GM21529 (cell line): Measurements from ENCODE around the gene LRCOL1.

Experiments used
- ATAC-seq: cut with Tn5 transposase; IDR thresholded peaks from one replicate; pipeline ENCODE4 v1.9.1; 2021; ENCODE audit not compliant: unreplicated experiment

Gene LRCOL1

DNA sequence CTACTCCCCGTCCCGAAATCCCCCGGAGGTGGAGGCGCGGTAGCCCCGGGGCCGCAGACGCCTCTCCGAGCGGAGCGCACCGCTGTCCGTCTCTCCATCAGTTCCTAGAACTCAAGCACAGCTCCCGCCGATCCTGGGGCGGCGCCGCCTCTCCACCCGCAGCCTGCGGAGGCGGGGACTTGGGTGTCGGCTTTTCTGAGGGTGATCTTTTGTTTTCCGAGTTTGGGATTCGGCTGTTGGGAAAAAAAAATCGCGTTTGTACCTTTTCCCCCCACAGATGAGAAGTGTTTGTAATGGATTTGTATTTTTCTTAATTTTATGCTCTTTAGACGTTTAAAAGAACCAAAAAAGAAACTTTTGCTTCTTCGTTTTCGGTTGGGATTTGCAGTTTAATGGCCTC, 26.6 kb downstream of the LRCOL1 start:
- no peak for ATAC-seq

DNA sequence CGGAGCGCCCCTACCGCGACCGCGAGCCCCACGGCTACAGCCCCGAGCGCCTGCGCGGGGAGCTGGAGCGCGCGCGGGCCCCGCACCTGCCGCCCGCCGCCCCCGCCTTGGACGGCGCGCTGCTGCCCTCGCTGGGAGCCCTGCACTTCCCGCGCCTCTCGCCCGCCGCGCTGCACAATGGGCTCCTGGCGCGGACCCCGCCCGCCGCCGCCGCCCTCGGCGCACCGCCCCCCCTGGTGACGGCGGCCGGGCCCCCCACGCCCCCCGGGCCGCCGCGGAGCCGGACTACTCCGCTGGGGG, 27.0 kb downstream of the LRCOL1 start:
- no peak for ATAC-seq

DNA sequence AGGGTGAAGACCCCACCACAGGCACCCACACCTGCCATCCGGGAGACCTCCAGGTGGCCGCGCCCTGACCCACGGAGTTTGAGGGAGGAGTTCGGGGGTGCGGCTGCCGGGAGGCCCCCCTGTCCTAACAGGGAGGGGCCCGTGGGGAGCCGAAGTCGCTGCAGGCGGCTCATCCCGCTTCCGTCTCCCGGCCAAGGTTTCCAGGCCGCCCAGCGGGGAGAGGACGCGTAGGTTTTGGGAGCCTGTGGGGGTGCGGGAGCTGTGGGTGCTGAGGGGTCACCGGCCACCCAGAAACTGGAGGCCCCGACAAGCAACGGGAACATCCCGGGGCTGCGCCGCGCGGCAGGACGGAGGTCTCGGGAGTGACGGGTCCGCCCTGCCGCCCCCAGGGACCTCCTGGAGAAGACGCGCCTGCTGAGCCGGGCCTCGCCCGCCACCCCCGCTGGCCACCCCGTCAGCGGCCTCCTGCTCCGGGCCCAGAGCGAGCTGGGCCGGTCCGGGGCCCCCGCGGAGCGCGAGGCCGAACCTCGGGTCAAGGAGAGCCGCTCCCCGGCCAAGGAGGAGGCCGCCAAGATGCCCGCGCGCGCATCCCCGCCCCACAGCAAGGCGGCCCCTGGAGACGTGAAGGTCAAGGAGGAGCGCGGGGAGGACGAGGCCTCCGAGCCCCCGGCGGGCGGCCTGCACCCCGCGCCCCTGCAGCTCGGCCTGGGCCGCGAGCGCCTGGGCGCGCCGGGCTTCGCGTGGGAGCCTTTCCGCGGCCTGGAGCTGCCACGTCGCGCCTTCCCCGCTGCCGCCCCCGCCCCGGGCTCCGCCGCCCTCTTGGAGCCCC, 27.6 kb downstream of the LRCOL1 start:
- ATAC-seq, result no peak

DNA sequence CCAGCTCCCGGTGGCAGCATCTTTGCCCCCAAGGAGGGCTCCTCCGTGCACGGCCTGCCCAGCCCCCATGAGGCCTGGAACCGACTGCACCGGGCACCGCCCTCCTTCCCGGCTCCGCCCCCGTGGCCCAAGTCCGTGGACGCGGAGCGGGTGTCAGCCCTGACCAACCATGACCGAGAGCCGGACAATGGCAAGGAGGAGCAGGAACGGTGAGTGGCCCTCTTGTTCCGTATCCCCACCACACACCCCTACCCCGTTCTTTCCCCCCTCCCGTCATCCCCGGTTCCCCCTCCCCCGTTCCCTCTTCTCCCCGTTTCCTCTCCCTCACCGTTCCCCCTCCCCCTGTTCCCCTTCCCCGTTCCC, 28.3 kb downstream of the LRCOL1 start:
- no peak for ATAC-seq

DNA sequence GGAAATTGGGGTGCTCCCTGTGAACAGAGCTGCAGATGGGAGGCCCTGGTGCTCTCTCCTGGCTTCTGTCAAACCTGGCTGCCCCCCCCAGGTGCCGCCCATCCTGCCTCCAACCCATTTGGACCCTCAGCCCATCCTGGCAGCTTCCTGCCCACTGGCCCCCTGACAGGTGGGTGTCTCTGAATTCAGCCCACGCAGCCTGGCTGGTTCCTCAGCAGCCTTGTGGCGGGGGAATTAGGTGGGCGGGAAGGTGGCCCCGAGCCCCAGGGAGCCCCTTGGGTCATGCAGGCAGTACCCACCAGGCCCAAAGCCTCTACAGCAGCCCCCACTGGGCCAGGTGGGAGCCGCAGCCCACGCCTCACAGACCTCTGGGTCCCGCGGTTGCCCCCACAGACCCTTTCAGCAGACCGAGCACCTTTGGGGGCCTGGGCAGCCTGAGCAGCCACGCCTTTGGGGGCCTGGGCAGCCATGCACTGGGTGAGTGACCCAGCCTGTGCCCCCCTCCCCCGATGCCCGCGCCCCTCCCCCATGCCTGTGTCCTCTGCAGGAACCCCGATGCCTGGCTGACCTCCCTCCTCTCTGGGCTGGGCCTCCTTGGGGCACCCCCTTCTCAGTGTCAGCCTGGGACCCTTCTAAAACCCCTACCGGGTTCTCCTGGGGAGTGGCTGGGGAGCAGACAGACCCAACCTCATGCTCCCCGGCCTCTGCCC, 28.9 kb downstream of the LRCOL1 start:
- no peak for ATAC-seq

DNA sequence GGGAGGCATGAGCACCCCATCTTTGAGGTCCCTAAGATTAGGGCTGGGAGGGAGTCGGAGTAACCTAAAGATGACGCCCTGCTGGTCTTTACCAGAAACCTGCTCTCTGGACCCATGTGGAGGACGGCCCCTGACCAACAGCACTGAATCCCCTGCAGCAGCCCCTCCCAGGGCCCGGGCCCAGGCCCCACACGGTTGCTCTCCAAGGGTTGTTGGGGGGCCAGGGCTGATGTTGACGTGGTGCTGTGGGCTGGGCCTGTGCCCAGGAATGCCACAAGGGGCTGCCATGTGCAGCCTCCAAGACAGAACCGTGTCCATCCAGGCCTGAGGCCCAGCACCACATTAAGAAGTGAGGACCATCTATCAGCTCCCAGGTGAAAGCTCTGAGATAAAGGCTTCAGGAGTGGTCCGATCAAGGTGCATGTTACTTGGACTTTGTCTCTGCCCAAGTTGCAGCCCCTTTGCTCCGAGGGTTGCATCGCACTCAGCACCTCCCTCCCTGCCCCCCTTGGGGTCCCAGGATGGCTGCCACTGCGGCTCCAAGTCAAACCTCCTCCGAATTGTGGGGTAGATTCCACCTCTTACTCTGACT, 29.6 kb downstream of the LRCOL1 start:
- no peak for ATAC-seq

DNA sequence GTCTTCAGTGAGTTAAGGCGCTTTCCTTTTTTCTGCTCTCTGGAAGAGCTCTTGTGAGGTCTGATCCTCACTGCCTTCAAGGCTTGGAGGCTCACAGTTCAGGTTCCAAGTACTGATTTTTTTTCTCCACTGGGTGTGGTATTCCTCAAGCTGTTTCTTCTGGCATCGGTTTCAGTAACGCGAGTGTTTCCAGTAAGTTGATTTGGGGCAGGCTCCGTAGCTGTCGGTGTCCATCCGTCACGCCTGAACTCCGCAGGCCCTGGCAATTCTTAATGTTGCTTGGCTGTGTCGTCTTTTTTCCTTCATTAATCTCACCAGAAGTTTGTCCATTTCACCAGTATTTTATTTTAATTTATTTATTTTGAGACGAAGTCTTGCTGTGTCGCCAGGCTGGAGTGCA, 30.6 kb downstream of the LRCOL1 start:
- ATAC-seq, result no peak

DNA sequence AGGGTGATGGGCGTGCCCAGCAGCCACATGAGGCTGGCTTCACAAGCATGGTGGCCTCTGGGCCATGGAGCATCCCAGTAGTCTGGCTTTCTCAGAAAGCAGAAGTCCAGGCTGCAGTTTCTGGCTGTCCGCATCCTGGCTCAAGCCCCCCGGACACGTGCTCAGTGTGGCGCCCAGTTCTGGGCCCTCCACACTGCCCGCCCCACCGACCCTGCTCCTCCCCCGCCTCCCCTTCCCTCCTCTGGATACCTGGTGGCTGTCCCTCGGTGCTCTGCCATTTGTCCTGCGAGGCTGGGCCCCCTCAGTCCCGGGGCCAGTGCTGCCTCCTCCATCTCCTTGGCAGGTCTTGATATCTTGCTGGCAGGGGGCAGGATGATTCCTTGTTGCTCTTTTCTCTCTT, 31.6 kb downstream of the LRCOL1 start:
- no peak for ATAC-seq

DNA sequence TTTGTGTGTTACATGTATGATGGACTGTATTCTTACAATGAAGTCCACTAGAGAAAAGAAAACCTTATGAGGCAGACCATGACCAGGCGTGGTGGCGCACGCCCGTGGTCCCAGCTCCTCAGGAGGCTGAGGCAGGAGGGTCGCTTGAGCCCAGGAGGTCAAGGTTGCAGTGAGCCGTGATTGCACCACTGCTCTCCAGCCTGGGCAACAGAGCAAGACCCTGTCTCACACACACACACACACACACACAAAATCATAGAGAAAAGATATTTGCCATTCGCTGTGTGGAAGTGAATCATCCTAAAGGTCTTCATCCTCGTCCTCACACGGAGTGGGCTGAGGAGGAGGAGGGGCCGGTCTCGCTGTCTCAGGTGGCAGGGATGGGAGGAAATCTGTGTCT, 32.3 kb downstream of the LRCOL1 start:
- no peak for ATAC-seq

DNA sequence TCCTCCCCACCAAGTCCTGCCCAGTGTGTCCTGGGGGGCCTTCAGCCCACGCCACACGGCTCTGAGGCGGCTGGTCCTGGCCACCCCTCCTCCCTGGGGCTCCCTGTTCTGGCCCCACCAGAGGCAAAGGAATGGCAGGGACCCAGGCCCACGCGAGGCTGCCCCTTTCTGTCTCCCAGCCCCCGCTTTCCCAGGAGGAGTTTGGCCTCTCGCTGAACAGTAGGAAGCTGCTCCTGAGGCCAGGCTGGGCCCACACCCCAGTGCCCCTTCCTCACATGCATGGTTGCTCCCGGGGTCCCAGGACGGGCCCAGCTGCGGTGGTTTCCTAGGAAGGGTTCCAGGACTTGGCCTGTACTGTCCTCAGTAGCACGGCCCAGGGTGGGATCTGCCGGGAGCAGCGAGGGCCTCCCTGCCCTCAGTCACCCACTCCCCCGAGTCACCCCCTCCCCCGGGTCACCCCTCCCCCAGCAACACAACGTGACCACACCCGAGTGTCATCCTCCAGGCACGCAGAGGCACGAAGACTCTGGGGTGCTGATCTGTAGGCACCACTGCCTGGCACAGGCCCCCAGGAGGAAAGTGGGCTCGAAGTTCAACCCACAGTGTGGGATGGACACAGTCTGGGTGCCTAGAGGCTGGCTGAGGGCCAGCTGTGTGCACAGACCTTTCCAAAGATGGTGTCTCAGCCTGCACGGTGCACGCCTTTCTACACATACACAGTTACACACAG, 33.0 kb downstream of the LRCOL1 start:
- no peak for ATAC-seq

DNA sequence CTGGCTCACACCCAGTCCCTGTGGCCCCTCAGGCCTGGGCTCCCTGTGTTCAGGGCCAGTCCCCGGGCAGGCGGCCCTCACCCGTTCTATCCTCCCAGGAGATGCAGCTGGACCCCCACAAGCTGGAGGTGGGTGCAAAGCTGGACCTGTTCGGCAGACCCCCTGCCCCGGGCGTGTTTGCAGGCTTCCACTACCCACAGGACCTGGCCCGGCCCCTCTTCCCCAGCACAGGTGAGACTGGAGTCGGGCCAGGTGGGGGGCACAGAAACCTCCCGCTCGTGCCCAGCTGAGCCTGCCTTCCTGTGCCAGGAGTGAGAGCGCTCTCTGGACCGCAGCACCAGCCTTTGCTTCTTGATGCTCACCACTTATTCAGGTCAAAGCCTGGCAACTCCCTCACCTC, 33.7 kb downstream of the LRCOL1 start:
- no peak for ATAC-seq

DNA sequence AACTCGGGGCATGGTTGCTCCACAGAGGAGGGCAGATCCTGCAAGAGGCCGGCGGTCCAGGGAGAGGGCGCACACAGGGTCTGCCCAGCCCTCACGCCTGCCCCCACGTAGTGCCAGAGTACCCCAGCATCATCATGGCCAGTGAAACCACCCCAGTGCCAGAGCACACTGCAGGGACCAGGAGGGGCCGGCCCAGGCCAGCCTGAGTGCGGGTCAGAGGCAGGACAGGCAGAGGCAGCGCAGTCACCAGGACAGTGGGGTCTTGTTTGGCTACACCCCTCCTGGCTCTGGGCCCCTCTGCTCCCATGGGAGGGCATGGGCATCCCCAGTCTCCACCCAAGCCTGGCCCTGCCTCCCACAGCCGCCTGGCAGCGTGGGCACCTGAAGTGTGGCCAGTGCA, 34.7 kb downstream of the LRCOL1 start:
- ATAC-seq, result no peak

DNA sequence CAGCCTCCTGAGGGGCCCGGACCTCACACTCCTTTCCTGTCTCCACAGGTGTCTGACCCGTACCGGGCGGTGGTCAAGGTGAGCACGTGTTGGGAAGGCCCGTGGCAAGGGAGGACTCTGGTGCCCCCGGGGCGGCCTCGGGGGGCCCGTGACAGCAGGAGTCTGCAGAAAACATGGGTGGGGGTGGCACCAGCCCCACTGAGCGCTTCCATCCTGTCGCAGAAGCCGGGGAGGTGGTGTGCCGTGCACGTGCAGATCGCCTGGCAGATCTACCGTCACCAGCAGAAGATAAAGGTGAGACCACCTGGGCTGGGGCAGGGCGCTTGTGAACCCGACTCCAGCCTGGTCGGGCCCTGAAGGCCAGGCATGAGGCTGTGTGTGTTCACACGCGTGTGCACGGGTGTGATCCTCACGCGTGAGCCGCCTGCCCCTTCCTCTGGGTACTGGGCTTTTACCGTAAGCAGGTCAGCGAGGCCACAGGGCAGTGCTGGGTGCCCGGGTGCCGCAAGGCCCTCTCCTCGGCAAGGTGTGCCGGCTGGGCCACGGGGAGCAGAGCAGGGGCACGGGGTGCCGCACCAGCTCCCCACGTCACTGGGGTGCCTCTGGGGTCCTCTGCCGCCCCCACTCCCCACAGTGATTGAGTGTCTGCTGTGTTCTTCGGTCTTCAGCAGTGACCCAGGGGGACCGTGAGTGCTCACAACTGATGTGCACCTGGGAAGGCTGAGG, 35.9 kb downstream of the LRCOL1 start:
- ATAC-seq, result no peak

DNA sequence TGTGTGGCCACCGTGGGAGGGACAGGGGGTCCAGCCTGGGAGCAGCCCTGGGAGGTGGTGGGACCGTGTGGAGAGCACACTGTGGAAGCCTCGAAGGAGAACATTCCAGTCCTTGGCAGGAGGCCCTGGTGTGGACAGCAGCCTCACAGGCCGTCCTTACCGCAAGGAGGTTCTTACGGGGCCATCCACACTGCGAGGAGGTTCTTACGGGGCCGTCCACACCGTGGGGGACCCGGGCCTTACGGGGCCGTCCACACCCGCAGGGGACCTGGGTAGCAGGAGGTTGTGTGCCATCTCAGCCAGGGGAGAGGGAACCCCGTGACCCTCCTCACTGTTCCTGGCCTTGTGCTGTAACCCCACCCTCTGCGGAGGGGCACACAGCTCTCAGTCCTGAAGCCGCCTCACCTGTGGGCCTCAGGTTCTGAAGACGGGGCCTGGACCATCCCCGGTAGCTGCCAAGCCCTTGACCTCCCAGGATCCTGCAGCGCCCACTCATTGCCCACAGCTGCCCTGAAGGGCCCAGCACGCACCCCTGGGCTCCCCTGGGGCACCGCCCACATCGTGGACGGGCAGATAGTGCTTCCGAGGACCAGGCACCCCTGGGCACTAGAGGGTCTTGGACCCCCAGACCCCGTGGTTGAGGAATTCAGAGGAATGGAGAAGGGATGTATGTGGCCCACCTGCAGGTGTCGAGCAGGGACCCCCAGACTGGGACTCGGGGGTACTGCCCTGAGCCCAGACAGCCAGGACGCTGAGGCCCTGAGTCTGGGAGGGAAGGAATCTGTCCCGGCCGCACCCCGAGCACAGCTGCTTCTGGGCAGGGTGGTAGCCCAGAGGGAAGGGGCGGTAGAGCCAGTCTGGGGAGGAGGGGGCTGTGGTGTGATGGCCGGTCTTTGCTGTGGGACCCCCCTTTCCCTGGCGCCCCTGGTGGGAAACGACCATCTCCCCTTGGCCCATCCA, 37.3 kb downstream of the LRCOL1 start:
- no peak for ATAC-seq

DNA sequence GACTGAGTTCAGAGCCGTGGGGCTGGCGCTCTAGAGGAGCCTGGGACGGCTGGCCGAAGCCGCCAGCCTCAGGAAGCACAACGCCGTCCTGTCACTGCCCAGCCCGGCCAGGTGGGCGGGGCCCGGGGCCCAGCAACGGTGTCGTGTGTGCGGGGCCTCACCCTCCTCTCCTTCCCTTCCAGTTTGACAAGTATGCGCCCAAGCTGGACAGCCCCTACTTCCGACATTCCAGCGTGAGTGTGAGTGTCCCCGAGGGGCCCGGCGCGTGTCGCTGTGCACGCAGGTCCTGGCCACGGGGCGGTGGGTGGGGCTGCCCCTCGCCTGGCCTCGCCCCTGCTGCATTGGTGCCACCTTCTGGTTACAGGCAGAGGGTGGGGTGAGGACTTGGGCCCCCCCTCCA, 38.3 kb downstream of the LRCOL1 start:
- no peak for ATAC-seq

DNA sequence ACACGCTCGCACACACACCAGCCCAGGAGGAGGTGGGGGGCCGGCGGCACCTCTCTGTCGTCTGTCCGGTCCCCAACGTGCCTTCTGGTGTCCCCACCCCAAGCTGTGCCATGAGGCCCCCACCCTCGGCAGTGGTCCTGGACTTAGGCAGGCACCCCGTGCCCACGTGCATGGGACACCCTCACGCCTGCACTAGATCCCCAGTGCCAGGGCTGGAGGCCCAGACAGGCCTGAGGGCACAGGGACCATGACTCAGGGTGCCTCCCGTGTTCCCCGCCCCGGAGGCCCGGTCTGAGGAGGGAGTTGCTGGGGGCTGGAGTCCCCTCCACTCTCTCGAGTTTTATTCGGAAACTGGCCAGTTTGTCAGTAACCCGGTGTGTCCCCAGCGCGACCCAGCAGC, 38.8 kb downstream of the LRCOL1 start:
- no peak for ATAC-seq

DNA sequence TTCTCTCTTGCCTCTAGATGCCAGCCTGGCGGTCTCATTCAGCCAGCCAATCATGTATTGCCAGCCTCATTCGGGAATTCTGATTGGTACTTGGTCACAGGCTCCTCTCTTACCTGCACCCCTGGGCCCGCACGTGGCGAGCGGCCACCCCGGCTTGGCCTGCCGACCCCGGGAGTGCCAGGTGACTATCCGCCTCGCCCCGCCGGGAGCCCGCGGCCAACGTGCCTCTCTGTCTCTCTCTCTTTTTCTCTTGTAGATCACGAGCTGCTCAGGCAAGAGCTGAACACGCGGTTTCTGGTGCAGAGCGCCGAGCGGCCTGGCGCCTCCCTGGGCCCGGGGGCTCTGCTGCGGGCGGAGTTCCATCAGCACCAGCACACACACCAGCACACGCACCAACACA, 39.3 kb downstream of the LRCOL1 start:
- no peak for ATAC-seq

DNA sequence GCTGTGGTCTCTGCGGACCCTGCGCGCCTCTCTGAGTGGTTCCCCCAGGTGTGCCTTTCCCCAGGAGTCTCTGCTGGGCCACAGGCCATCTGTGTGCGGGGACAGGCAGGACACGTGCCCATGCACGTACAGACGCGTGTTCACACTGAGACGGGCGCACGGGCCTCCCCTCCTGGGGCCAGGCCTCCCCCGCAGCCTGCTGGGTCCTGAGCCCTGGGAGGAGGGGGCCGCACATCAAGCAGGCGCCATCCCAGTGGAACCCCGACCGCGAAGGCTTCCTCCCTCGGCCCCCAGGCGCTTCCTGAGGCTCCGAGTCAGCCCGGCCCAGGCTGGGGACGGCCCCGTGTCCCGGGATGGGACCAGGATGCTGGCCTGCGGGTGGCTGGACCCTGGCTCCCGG, 39.7 kb downstream of the LRCOL1 start:
- no peak for ATAC-seq

DNA sequence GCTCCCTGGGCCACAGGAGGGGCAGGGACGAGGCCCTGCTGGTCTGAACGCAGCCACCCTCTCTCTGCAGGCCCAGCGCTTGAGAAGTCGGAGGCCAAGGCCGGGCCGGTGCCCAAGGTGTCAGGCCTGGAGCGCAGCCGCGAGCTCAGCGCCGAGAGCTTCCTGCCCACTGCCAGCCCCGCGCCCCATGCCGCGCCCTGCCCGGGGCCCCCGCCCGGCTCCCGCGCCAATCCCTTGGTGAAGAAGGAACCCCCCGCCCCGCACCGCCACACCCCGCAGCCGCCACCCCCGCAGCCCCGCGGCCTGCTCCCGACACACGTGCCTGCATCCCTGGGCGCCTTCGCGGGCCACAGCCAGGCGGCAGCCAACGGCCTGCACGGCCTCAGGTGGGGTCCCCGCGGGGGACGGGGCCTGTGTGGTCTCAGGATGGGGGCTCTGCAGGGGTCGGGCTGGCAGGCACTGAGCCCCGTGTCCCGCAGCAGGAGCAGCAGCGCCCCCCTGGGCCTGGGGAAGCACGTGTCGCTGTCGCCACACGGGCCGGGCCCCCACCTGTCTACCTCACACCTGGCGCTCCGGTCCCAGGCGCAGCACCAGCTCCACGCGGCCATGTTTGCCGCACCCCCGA, 40.4 kb downstream of the LRCOL1 start:
- no peak for ATAC-seq
